Epithelial cell of esophagus (primary cell): ENCODE data around the gene ALKBH4.

Source experiments
- DNase-seq: peaks from one replicate; pipeline ENCODE4 v3.0.0; 2010; ENCODE audit warnings: low read depth
- H3K4me3 ChIP-seq: 2 replicates; pipeline ENCODE4 v1.5.1; 2011; ENCODE audit warnings: mild to moderate bottlenecking, low read length, control low read depth
- CTCF ChIP-seq: IDR thresholded peaks from 2 replicates; pipeline ENCODE4 v1.5.1; 2011; ENCODE audit warnings: low read depth, mild to moderate bottlenecking, low read length, control low read depth, inconsistent platforms; ENCODE audit not compliant: insufficient read depth; ENCODE audit errors: missing control alignments

ALKBH4 gene

GRCh38 chr7:102452451-102452850 is 12.2 kb downstream of the ALKBH4 start:
- DNase-seq: no peak
- H3K4me3 ChIP-seq: no peak overlapping the region
- no peak for TF ChIP-seq CTCF

GRCh38 chr7:102451371-102452054 is 13.2 kb downstream of the ALKBH4 start:
- peak; percentile 61 for DNase-seq
- no peak overlapping the region for H3K4me3 ChIP-seq
- no peak for TF ChIP-seq CTCF

GRCh38 chr7:102450242-102450641 is 14.4 kb downstream of the ALKBH4 start:
- peak; percentile 30 for TF ChIP-seq CTCF
- H3K4me3 ChIP-seq: no peak overlapping the region
- peak; percentile 23 for DNase-seq

GRCh38 chr7:102449136-102449535 is 15.5 kb downstream of the ALKBH4 start:
- H3K4me3 ChIP-seq: no peak overlapping the region
- no peak for DNase-seq
- TF ChIP-seq CTCF: no peak

GRCh38 chr7:102447311-102447710 is 17.4 kb downstream of the ALKBH4 start:
- no peak overlapping the region for H3K4me3 ChIP-seq
- DNase-seq: no peak
- TF ChIP-seq CTCF: no peak

GRCh38 chr7:102446387-102447156 is 18.1 kb downstream of the ALKBH4 start:
- TF ChIP-seq CTCF: no peak
- H3K4me3 ChIP-seq: no peak overlapping the region

GRCh38 chr7:102445674-102446071 is 19.0 kb downstream of the ALKBH4 start:
- no peak for TF ChIP-seq CTCF
- DNase-seq: no peak
- no peak overlapping the region for H3K4me3 ChIP-seq

More at GRCh38 chr7:102446387-102447156, 18.1 kb downstream of the ALKBH4 start:
- DNase-seq: no peak
